ENCODE measurements around the gene TSTD2.

DNA sequence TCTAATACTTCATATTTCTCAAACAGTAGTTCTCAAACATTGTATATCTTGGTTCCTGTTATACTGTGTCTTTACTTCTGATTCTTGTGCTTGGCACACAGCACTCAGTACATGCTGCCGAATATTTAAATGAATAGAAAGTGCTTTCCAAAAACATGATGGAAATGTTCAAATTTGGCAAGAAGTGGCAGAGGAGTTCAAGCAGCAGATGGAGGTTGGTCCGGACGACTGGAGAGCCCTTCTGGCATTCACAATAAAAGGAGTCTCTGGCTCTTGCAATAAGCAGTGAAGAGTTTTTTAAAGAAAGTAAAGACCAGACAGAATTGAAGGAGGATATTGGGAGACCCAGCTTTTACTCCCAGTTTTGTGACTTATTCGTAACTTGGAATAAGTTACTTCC is 36.3 kb downstream of the TSTD2 start:
- TF ChIP-seq POLR2A (IDR thresholded peaks at IDR 0.05): no peak
- TF ChIP-seq, protein P1, sequence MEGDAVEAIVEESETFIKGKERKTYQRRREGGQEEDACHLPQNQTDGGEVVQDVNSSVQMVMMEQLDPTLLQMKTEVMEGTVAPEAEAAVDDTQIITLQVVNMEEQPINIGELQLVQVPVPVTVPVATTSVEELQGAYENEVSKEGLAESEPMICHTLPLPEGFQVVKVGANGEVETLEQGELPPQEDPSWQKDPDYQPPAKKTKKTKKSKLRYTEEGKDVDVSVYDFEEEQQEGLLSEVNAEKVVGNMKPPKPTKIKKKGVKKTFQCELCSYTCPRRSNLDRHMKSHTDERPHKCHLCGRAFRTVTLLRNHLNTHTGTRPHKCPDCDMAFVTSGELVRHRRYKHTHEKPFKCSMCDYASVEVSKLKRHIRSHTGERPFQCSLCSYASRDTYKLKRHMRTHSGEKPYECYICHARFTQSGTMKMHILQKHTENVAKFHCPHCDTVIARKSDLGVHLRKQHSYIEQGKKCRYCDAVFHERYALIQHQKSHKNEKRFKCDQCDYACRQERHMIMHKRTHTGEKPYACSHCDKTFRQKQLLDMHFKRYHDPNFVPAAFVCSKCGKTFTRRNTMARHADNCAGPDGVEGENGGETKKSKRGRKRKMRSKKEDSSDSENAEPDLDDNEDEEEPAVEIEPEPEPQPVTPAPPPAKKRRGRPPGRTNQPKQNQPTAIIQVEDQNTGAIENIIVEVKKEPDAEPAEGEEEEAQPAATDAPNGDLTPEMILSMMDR (IDR thresholded peaks at IDR 0.05): no peak
